Retina (tissue), 1 donor: ENCODE results near the gene GGTLC3.
"Not testable (repeated sequence)": the region's sequence is repeated elsewhere in the genome, so short reads cannot be mapped to it uniquely, and the experiment has no call there.

Experiments used
- DNase-seq: peaks from one replicate; pipeline ENCODE4 v3.0.0-alpha.2; 2016

GGTLC3 gene

GRCh38 chr22:18518061-18518460, at the start of gene GGTLC3:
Gene GGTLC3, minus strand, starts transcription at chr22:18518161. Its CDS starts 264 bp downstream, at chr22:18517897.
- not testable (repeated sequence) for DNase-seq

DNA sequence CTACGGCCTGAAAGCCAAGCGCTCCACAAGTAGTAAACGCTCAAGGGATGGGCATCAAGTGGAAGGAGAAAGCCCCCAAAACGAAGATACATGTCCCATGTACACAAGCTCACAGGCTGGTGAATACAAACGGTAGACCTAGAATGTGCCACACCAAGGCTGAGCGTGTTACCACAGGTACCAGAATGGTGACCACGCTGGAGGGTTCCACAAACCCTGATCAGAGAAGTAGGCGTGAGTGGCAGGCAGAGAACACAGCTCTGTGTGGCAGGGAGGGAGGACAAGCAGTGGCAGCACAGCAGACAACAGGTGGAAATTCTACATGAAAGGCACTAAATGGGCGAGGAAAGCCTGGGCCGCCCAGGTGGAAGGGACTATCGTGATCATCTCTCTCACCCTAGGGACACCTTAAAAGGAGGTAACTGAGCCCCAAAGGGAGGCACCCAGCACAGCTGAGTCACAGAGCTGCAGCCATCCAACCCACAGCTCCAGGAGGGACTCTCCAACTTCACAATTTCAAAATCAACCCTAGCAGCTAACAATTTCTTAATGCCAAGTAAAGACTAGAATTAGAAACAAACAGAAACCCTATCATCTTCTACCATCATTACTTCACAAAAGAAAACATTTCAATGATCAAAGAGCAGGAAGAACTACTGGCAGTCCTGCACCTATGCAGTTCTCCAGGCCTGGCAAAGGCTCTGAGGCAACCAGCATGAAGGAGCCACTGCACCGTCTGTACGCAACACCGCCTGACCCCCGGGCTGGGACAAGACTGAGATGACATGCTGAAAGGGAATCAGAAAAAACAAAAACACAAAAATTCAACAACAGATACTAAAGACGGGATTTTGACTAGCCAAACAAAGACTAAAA, 42.4 kb upstream of the GGTLC3 start:
- not testable (repeated sequence) for DNase-seq

- not testable (repeated sequence) for DNase-seq
Observed at GRCh38 chr22:18558939-18559338, 41.0 kb upstream of the GGTLC3 start.

- not testable (repeated sequence) for DNase-seq
Observed at GRCh38 chr22:18558516-18558915, 40.6 kb upstream of the GGTLC3 start.

DNA sequence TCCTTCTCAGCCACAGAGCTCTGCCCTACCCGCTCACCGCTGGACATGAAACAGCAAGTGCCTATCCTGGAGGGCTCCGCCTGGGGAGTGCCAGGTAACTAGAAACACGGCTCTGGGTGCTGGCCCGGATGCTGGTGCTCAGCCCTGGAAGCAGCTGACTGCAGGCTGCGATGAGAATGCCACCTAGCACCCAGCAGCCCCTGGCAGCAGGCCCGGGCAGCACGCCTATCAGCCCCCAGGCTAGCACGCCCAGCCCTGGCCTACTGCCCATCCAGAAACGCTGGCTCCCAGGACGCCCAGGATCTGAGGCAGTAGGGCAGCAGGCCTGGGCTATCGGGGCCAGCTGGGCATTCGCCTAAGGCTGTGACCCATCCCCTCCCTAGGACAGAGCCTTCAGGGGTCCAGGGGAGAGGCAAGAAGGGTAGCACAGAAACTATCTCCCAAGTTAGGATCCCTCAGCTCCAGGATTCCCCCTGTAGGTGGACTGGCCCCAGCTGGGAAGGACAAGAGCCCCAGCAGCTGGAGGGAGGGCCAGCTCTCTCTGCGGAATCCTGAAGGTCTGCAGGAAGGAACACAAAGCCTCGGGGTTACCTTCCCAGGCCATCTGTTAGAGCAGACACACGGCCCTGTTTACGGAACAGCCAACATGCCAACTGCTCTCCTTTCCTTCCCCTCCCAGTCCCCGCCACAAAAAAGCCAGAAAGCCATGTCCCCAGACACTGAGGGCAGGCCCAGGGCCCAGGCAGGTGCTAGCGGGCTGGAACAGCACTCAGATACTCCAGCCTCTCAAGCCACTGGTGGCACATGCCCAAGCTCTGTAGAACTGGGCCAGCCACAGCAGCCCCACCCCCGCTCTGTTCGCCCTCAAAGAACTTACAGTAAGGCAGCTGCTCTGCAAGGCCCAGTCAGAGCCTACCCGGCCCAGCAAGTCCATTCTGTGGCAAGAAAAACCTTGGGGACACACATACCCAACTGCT, 36.6 kb upstream of the GGTLC3 start:
- not testable (repeated sequence) for DNase-seq

DNA sequence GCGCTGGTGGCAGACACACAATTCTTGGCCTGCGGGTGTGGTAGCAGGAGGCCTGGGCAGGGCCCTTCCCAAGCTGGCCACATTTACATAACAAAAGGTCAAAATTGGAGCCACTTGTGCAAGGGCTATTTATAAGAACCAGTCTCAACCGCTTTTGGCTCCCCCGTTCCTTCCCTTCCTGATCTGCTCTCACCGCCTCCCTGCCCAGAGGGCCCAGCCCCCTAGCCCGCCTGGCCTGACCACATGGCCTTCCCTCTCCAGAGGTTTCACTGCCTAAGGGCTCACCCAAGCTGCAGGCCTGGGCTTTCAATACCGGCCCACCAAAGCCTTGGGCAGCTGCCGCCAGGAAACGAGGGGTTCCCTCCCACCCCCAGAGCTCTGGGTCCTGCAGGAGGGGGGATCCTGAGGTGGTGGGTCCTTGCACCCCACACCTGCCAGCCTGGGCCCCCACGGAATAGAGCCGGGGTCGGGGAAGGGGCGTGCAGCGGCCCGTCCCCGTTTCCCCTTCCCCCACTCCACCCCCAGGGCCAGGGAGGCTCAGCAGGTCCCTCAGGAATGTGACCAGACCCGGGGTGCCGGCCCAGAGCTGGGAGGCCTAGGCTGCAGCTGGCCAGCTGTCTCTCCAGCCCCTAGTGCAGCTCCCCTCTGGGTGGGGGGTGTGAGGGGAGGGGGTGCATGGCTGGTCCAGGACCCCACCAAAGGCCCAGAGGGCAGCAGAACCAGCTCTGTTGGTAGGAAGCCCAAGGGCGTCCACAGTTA, 35.1 kb upstream of the GGTLC3 start:
- not testable (repeated sequence) for DNase-seq

- DNase-seq, result not testable (repeated sequence)
Observed at GRCh38 chr22:18551046-18551445, 33.1 kb upstream of the GGTLC3 start.

- not testable (repeated sequence) for DNase-seq
Observed at GRCh38 chr22:18549458-18550179, 31.7 kb upstream of the GGTLC3 start.

GRCh38 chr22:18544615-18545014, 26.7 kb upstream of the GGTLC3 start:
- not testable (repeated sequence) for DNase-seq

- not testable (repeated sequence) for DNase-seq
Observed at GRCh38 chr22:18543400-18543799, 25.4 kb upstream of the GGTLC3 start.

- DNase-seq, result not testable (repeated sequence)
Observed at GRCh38 chr22:18539994-18540393, 22.0 kb upstream of the GGTLC3 start.

DNA sequence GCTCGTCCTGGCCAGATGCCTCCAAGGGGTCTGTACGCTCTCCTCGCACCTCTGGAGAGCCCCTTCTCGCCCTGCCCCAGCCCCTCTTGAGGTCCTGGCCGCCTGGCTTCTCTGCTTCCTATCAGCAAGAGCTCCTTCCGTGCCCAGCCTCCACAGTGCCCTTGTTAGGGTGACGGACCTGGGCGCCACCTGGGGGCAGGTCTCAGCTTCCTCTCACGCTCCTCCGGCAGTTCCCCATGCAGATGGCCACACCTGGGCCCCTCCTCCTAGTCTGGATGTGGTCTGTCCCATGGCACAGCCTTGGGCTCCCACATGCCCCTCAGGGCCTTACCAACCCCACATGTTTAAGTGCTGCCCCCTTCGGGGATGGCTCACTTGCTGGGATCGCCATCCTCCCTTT, 16.4 kb upstream of the GGTLC3 start:
- DNase-seq, result not testable (repeated sequence)

GRCh38 chr22:18533633-18534032, 15.7 kb upstream of the GGTLC3 start:
- not testable (repeated sequence) for DNase-seq

DNA sequence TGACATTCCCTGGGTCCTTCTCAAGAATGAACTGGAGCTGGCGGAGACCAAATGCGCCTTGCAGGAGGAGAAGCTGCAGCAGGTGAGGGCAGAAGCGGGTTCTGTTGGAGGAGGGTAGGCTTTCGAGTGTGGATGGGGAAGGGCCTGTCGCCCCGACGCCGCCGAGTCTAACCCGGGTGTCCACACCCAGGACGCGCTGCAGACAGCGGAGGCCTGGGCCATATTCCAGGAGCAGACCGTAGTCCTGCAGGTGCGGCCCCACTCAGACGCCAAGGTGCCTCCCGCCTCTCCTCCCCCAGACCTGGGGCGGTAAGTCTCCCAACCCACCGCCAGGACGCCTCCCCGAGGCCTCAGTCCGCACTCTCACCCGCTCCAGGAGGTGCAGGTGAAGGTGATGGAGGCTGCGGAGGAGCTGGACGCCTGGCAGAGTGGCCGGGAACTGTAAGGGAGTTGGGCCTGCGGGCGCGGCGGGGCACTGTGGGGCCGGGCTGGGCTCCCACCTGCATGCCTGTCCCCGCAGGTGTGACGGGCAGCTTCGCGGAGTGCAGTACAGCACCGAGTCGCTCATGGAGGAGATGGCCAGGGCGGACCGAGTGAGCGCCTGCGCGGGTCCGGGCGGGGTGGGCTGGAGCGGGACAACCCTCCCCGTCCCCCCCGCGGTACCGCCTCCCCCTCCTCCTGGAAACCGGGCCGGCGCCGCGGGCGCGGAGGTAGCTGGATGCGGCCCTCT, 11.6 kb upstream of the GGTLC3 start:
- not testable (repeated sequence) for DNase-seq

DNA sequence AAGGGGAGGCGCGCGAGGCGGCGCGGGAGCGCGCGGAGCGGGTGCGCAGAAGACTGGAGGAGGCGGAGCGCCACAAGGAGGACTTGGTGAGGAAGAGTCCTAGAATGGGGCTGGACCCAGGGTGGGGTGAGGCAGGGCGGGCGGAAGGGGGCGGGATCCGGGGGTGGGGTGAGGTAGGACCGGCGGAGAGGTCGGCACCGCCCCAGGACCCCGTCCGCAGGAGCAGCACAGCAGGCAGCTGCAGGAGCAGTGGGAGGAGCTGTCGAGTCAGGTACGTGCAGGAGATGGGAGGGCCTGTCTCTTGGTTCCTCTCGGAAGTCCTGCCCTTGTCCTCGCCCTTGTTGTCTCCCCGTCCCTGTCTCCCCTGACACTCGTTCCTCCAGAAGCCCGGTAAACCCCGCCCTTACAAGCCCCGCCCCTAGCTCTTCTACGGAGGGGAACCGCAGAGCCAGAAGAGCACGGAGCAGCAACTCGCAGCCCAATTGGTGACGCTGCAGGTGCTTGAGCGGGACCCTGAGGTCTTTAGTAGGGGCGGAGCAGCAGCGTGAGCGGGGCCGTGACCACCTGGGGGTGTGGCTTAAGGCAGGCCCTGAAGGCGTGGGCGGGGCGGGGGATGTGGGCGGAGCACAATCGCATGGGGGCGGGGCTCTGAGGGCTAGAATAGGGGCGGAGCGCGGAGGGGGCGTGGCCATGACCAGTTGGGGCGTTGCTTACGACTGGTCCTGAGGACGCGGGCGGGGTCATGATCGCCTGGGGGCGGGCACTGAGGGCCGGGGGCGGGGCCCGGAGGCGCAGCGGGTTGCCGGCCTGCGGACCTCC, 10.8 kb upstream of the GGTLC3 start:
- DNase-seq, result not testable (repeated sequence)

GRCh38 chr22:18527752-18528596, 10.0 kb upstream of the GGTLC3 start, which contains the start of gene TMEM191B:
Gene TMEM191B, plus strand, starts transcription at chr22:18527802. Its CDS starts 179 bp downstream, at chr22:18527981.
- not testable (repeated sequence) for DNase-seq

DNA sequence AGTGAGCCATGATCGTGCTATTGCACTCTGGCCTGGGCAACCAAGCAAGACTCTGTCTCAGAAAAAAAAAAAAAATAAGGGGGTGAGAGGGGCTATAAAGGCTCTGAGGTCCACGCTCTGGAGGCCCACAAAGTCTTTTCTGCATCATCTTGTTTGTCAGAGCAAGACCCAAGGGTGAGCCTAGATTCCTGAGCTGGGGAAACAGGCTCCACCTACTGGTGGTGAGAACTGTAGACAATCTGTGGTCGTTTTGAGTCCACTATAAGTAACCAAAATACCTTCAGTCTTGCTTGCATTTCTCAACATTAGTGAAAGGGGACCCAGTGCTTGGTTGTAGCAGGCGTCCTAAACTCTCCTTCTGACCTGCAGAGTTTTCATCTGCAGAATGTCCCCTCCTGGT, 5.4 kb upstream of the GGTLC3 start:
- DNase-seq, result not testable (repeated sequence)

GRCh38 chr22:18522762-18523161, 4.8 kb upstream of the GGTLC3 start:
- not testable (repeated sequence) for DNase-seq

- not testable (repeated sequence) for DNase-seq
Observed at GRCh38 chr22:18513454-18513853, 4.5 kb downstream of the GGTLC3 start.
